ENCODE results near the gene EFCAB11. TPM values are rescaled to one million over a fixed set of nuclear protein-coding genes. Genes with fewer than 3 reads are reported as not detected.
"Not testable (repeated sequence)": the region's sequence is repeated elsewhere in the genome, so short reads cannot be mapped to it uniquely, and the experiment has no call there.

The EFCAB11 gene
- total RNA-seq, 1 donor from 2014 or later, result 3.7 TPM

- no peak for DNase-seq (ENCODE audit: low read depth)
These were observed 42.3 kb downstream of the EFCAB11 start for GRCh38 chr14:89912221-89912620.

- DNase-seq (ENCODE audit: low read depth), result peak; percentile 55
These were observed 43.3 kb downstream of the EFCAB11 start for GRCh38 chr14:89911010-89911919.

- no peak for DNase-seq (ENCODE audit: low read depth)
These were observed 43.9 kb downstream of the EFCAB11 start for GRCh38 chr14:89910691-89911009.

- no peak for DNase-seq (ENCODE audit: low read depth)
These were observed 44.9 kb downstream of the EFCAB11 start for GRCh38 chr14:89909586-89909985.

GRCh38 chr14:89908712-89909450, 45.6 kb downstream of the EFCAB11 start:
- DNase-seq (ENCODE audit: low read depth), result no peak

- DNase-seq (ENCODE audit: low read depth), result no peak
These were observed 46.9 kb downstream of the EFCAB11 start for GRCh38 chr14:89907655-89908054.

- no peak for DNase-seq (ENCODE audit: low read depth)
These were observed 48.5 kb downstream of the EFCAB11 start for GRCh38 chr14:89906000-89906399.

GRCh38 chr14:89903340-89903952, 51.1 kb downstream of the EFCAB11 start:
- no peak for DNase-seq (ENCODE audit: low read depth)

GRCh38 chr14:89902881-89903280, 51.6 kb downstream of the EFCAB11 start:
- no peak for DNase-seq (ENCODE audit: low read depth)

- DNase-seq (ENCODE audit: low read depth), result no peak
These were observed 53.7 kb downstream of the EFCAB11 start for GRCh38 chr14:89900802-89901201.

- DNase-seq (ENCODE audit: low read depth), result peak; percentile 43
These were observed 54.4 kb downstream of the EFCAB11 start for GRCh38 chr14:89899917-89900663.

GRCh38 chr14:89899291-89899690, 55.2 kb downstream of the EFCAB11 start:
- no peak for DNase-seq (ENCODE audit: low read depth)

GRCh38 chr14:89893388-89893787, 61.1 kb downstream of the EFCAB11 start:
- not testable (repeated sequence) for DNase-seq (ENCODE audit: low read depth)

- DNase-seq (ENCODE audit: low read depth), result no peak
These were observed 61.6 kb downstream of the EFCAB11 start for GRCh38 chr14:89892953-89893352.

- not testable (repeated sequence) for DNase-seq (ENCODE audit: low read depth)
These were observed 62.8 kb downstream of the EFCAB11 start for GRCh38 chr14:89891721-89892120.

- DNase-seq (ENCODE audit: low read depth), result no peak
These were observed 63.5 kb downstream of the EFCAB11 start for GRCh38 chr14:89891055-89891454.

GRCh38 chr14:89890589-89890988, 63.9 kb downstream of the EFCAB11 start:
- DNase-seq (ENCODE audit: low read depth), result no peak

GRCh38 chr14:89889626-89890025, 64.9 kb downstream of the EFCAB11 start:
- no peak for DNase-seq (ENCODE audit: low read depth)

GRCh38 chr14:89884761-89885160, 69.8 kb downstream of the EFCAB11 start:
- DNase-seq (ENCODE audit: low read depth), result no peak

GRCh38 chr14:89881839-89882238, 72.7 kb downstream of the EFCAB11 start:
- no peak for DNase-seq (ENCODE audit: low read depth)

- DNase-seq (ENCODE audit: low read depth), result not testable (repeated sequence)
These were observed 80.4 kb downstream of the EFCAB11 start for GRCh38 chr14:89874091-89874490.

Data from myocyte (in vitro differentiated cells).